ENCODE data around the gene OR8H3. TPM values are rescaled to one million over a fixed set of nuclear protein-coding genes. Genes with fewer than 3 reads are reported as not detected.

OR8H3 gene
- total RNA-seq, 4 donors from 2014 or later = not detected

- Histone ChIP-seq H3K36me3 (no peaks in the 10 kb centered on the region), H3K4me1 (no peaks in the 10 kb centered on the region), H3K27me3 (no peaks in the 10 kb centered on the region), H3K4me3 (no peak overlapping the region), H3K9me3 (no peaks in the 10 kb centered on the region), H3K27ac (no peak overlapping the region)
- 65 to 74% methylated on average over 3 of the region's 3 CpGs for WGBS, 2 donors (ENCODE audit: low coverage in 1 of 2)
- intact Hi-C loops (cut with DNase I; ENCODE audit: low total_unique reads) (loop anchor here (2.0 kb wide), 1 partner anchor 37 kb away; no protein-coding TSS in a partner anchor), in situ Hi-C loops (cut with MboI; ENCODE audit: low pct_ligation_motif_present in 1 of 4, low pct_unique_long_range_greater_than_20kb in 1 of 4, low sequenced_read_pairs in 3 of 4) (no loop called here)
- no peak for DNase-seq
- TF ChIP-seq POLR2AphosphoS5 (IDR thresholded peaks at IDR 0.05) = no peak
- TF ChIP-seq, protein P1, sequence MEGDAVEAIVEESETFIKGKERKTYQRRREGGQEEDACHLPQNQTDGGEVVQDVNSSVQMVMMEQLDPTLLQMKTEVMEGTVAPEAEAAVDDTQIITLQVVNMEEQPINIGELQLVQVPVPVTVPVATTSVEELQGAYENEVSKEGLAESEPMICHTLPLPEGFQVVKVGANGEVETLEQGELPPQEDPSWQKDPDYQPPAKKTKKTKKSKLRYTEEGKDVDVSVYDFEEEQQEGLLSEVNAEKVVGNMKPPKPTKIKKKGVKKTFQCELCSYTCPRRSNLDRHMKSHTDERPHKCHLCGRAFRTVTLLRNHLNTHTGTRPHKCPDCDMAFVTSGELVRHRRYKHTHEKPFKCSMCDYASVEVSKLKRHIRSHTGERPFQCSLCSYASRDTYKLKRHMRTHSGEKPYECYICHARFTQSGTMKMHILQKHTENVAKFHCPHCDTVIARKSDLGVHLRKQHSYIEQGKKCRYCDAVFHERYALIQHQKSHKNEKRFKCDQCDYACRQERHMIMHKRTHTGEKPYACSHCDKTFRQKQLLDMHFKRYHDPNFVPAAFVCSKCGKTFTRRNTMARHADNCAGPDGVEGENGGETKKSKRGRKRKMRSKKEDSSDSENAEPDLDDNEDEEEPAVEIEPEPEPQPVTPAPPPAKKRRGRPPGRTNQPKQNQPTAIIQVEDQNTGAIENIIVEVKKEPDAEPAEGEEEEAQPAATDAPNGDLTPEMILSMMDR (IDR thresholded peaks at IDR 0.05) = no peak
- no peak for TF ChIP-seq EP300 (IDR thresholded peaks at IDR 0.05; ENCODE audit: low read depth)
- TF ChIP-seq POLR2A (IDR thresholded peaks at IDR 0.05) = no peak
Observed at GRCh38 chr11:56163804-56164203, 41.6 kb downstream of the OR8H3 start.

GRCh38 chr11:56172256-56172830 lies 50.2 kb downstream of the OR8H3 start:
- no peaks in the 10 kb centered on the region for H3K27me3 ChIP-seq
- peak; percentile 8 for DNase-seq
- intact Hi-C loops (cut with DNase I; ENCODE audit: low total_unique reads) = no loop called here
- in situ Hi-C loops (cut with MboI; ENCODE audit: low pct_ligation_motif_present in 1 of 4, low pct_unique_long_range_greater_than_20kb in 1 of 4, low sequenced_read_pairs in 3 of 4) = no loop called here
- no peak overlapping the region for H3K27ac ChIP-seq
- H3K4me3 ChIP-seq = no peak overlapping the region
- TF ChIP-seq, protein P1 (IDR thresholded peaks at IDR 0.05) = no peak
- TF ChIP-seq POLR2AphosphoS5 (IDR thresholded peaks at IDR 0.05) = no peak
- TF ChIP-seq EP300 (IDR thresholded peaks at IDR 0.05; ENCODE audit: low read depth) = no peak
- no peak for TF ChIP-seq POLR2A (IDR thresholded peaks at IDR 0.05)
- H3K9me3 ChIP-seq = no peaks in the 10 kb centered on the region
- no peaks in the 10 kb centered on the region for H3K36me3 ChIP-seq
- 30 to 36% methylated on average over 3 of the region's 3 CpGs for WGBS, 2 donors (ENCODE audit: low coverage in 1 of 2)
- H3K4me1 ChIP-seq = no peaks in the 10 kb centered on the region

Small RNA genes within 50 kb of the gene (small RNA-seq; reads per million reads assigned to genes)
- gene OR8I4P = 0 reads per million in 4 donors

Other genes with a start within 250 kb of the OR8H3 start
- gene TRIM51, start 239.1 kb upstream of the OR8H3 start, total RNA-seq = not detected
- not detected for gene OR5W2, start 207.8 kb upstream of the OR8H3 start, total RNA-seq
- gene OR5I1, start 186.0 kb upstream of the OR8H3 start, total RNA-seq = not detected
- gene OR10AG1, start 152.4 kb upstream of the OR8H3 start, total RNA-seq = not detected
- not detected for gene OR5F1, start 127.7 kb upstream of the OR8H3 start, total RNA-seq
- not detected for gene OR5AS1, start 94.7 kb upstream of the OR8H3 start, total RNA-seq
- not detected for gene OR8I2, start 29.1 kb upstream of the OR8H3 start, total RNA-seq
- not detected for gene OR8H2, start 18.7 kb upstream of the OR8H3 start, total RNA-seq
- not detected for gene OR8J3, start 17.8 kb downstream of the OR8H3 start, total RNA-seq
- not detected for gene OR8K5, start 37.9 kb downstream of the OR8H3 start, total RNA-seq
- not detected for gene OR5J2, start 54.2 kb downstream of the OR8H3 start, total RNA-seq
- gene OR5T2, start 111.9 kb downstream of the OR8H3 start, total RNA-seq = not detected
- not detected for gene OR5T3, start 129.9 kb downstream of the OR8H3 start, total RNA-seq
- not detected for gene OR5T1, start 151.8 kb downstream of the OR8H3 start, total RNA-seq
- gene OR8H1, start 169.9 kb downstream of the OR8H3 start, total RNA-seq = not detected
- gene OR8K3, start 192.8 kb downstream of the OR8H3 start, total RNA-seq = not detected
- not detected for gene OR8K1, start 223.7 kb downstream of the OR8H3 start, total RNA-seq
- gene OR8J1, start 231.9 kb downstream of the OR8H3 start, total RNA-seq = not detected